Right ventricle myocardium superior (tissue), 1 donor: ENCODE results near the gene PLEKHD1. TPM values are rescaled to one million over a fixed set of nuclear protein-coding genes. Genes with fewer than 3 reads are reported as not detected.

Experiments
- ATAC-seq: fragments of 200-7000 bp; cut with Tn5 transposase; one replicate; pipeline ENCODE4 v1.9.1; 2020; ENCODE audit warnings: mild to moderate bottlenecking; ENCODE audit not compliant: poor library complexity
- DNase-seq: peaks from one replicate; pipeline ENCODE4 v3.0.0-alpha.2; 2020
- intact Hi-C: fragments of 100-400 bp; cut with DNase I; formaldehyde crosslinking; loops from one replicate; pipeline ENCODE4 v1.11.2; 2022
- total RNA-seq: library from RNA; stranded (reverse); fragmentation: NEBNext Ultra II Directional; extraction: Animal tissue kit (Norgen Biotek cat#: 25700); gene quantifications from one replicate; pipeline ENCODE4 v1.2.1, GENCODE V29; 2021
- donor health status: DM: no; HTN: yes; CAD: no; lungs with severe emphysema.

Gene PLEKHD1
- total RNA-seq, 1 donor from 2014 or later = 0.22 TPM

GRCh38 chr14:69571449-69572029 lies 87.0 kb downstream of the PLEKHD1 start:
- intact Hi-C loops = no loop called here
- DNase-seq (no peak), ATAC-seq (no peak)

GRCh38 chr14:69572030-69572840 lies 87.7 kb downstream of the PLEKHD1 start:
- ATAC-seq = peak; percentile 52
- intact Hi-C loops = no loop called here

GRCh38 chr14:69572841-69573135 lies 88.3 kb downstream of the PLEKHD1 start:
- intact Hi-C loops = no loop called here
- no peak for DNase-seq
- no peak for ATAC-seq

More at GRCh38 chr14:69572030-69572840, 87.7 kb downstream of the PLEKHD1 start:
- DNase-seq = peak; percentile 46

DNA sequence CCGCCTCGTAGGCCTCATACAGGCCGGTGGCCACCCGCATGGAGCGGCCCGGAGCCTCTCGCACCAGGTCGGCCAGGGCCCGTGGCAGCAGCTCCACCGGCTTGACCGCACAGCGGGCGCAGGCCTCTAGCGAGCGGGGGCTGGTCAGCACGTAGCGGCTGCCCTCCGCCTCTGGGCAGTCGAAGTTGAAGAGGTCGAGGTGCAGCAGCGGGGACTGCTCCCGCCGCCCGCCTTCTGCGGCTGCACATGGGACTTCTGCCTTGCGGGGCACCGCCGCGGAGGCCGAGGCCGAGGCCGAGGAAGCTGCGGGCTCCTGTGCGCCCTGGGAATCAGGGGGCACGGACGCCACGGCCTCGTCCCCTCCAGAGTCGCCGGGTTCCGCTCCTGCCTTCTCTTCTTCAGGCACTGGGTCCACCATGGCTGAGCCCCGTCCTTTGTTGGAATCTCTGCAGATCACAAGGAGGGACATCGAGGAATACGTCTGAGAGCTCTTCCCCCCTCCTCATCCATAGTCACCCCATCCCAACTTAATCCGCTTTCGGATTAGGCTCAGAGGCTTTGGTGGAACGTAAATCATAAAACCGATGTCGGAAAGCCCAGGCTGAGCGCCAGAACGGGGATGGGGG lies 88.8 kb downstream of the PLEKHD1 start:
- intact Hi-C loops = no loop called here
- no peak for DNase-seq
- no peak for ATAC-seq

- intact Hi-C loops = no loop called here
- DNase-seq (no peak), ATAC-seq (no peak)
Observed at GRCh38 chr14:69573831-69574262, 89.3 kb downstream of the PLEKHD1 start.

- peak; percentile 62 for DNase-seq
- intact Hi-C loops = no loop called here
- ATAC-seq = peak; percentile 66
Observed at GRCh38 chr14:69574263-69574953, 89.9 kb downstream of the PLEKHD1 start, which contains the start of gene CCDC177. Gene CCDC177, minus strand, starts transcription at chr14:69574871. Its CDS starts 1,249 bp downstream, at chr14:69573622.

DNA sequence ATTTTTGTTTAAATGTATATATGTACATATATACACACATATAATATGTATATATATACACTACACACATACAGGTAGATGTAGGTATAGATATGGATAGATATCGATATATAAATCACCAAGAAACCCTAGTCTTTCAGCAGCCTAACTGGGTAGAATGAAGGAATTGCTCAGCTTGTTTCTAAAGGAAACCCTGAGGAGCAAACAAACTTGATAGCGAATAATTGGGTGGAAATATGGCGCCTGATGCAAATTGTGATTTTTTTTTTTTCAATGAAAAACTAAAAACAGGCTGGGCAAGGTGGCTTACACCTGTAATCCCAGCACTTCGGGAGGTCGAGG lies 90.4 kb downstream of the PLEKHD1 start:
- DNase-seq (no peak), ATAC-seq (no peak)
- intact Hi-C loops = no loop called here

DNA sequence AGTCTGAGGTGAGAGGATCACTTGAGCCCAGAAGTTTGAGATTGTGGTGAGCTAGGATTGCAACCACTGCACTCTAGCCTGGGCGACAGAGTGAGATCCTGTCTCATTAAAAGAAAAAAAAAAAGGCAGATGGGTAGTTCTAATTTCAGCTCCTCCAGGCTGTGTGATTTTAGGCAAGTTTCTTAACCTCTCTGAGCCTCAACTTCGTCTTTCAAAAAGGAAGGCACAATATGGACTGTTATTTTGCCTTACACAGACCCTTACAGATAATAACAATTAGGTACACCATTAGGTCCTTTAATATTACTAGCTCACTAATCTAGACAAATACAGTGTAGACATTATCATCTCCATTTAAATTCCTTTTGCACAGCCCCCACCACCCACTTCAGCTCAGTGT lies 94.9 kb downstream of the PLEKHD1 start:
- DNase-seq (no peak), ATAC-seq (no peak)
- intact Hi-C loops = no loop called here

GRCh38 chr14:69580009-69580577 lies 95.6 kb downstream of the PLEKHD1 start:
- DNase-seq (no peak), ATAC-seq (peak; percentile 49)
- intact Hi-C loops = no loop called here

Other genes starting within 250 kb of the PLEKHD1 start
- 101 TPM for gene GALNT16, start 224.6 kb upstream of the PLEKHD1 start, total RNA-seq
- 102 TPM for gene ERH, start 86.4 kb upstream of the PLEKHD1 start, total RNA-seq
- gene SLC39A9, start 86.0 kb upstream of the PLEKHD1 start, total RNA-seq = 16.2 TPM
- gene CCDC177, start 90.1 kb downstream of the PLEKHD1 start, total RNA-seq = not detected
- gene SUSD6, start 126.9 kb downstream of the PLEKHD1 start, total RNA-seq = 20.8 TPM